Liver (tissue), 9 donors: ENCODE results near the gene PHKG2. TPM values are rescaled to one million over a fixed set of nuclear protein-coding genes. Genes with fewer than 3 reads are reported as not detected.

Source experiments
- DNase-seq: peaks from one replicate; pipeline ENCODE4 v3.0.0-alpha.2; 2017; ENCODE audit warnings: low spot score
- H3K27ac ChIP-seq, 2 donors: one replicate each; pipeline ENCODE4 v1.7.0; 2013; ENCODE audit warnings: inconsistent platforms in 2 of 2, low read length in 2 of 2, control low read depth in 1 of 2, low read depth in 1 of 2, mild to moderate bottlenecking in 1 of 2
- H3K27me3 ChIP-seq, 4 donors: one replicate each; pipeline versions ENCODE4 v1.6.1 to v1.7.0; 2013; ENCODE audit warnings: low read length in 3 of 4, inconsistent platforms in 1 of 4, mild to moderate bottlenecking in 1 of 4, moderate library complexity in 1 of 4; ENCODE audit not compliant: control insufficient read depth in 4 of 4, insufficient read depth in 4 of 4
- H3K36me3 ChIP-seq, 4 donors: one replicate each; pipeline versions ENCODE4 v1.6.1 to v1.7.0; 2013; ENCODE audit warnings: low read length in 3 of 4, mild to moderate bottlenecking in 3 of 4, low read depth in 1 of 4, moderate library complexity in 1 of 4; ENCODE audit not compliant: control insufficient read depth in 4 of 4, insufficient read depth in 3 of 4
- H3K4me1 ChIP-seq, 4 donors: one replicate each; pipeline versions ENCODE4 v1.6.1 to v1.7.0; 2013; ENCODE audit warnings: low read length in 3 of 4, mild to moderate bottlenecking in 3 of 4, moderate library complexity in 1 of 4; ENCODE audit not compliant: control insufficient read depth in 4 of 4, insufficient read depth in 4 of 4
- H3K4me3 ChIP-seq, 3 donors: one replicate each; pipeline versions ENCODE4 v1.6.1 to v1.7.0; 2013; ENCODE audit warnings: low read length in 3 of 3, control low read depth in 1 of 3, low read depth in 1 of 3, mild to moderate bottlenecking in 1 of 3
- H3K9ac ChIP-seq, 2 donors: one replicate each; pipeline ENCODE4 v1.7.0; 2013; ENCODE audit warnings: low read length in 2 of 2, mild to moderate bottlenecking in 2 of 2, moderate library complexity in 2 of 2, control low read depth in 1 of 2, low read depth in 1 of 2
- H3K9me3 ChIP-seq, 4 donors: one replicate each; pipeline versions ENCODE4 v1.6.1 to v1.7.0; 2013; ENCODE audit warnings: low read length in 3 of 4; ENCODE audit not compliant: control insufficient read depth in 4 of 4
- EGR1 ChIP-seq, 2 donors: IDR thresholded peaks; 2 replicates each; pipeline ENCODE4 v1.6.1; 2016 to 2018; ENCODE audit warnings: antibody characterized with exemption in 2 of 2, low read depth in 2 of 2
- FOXA1 ChIP-seq: IDR thresholded peaks from 2 replicates; pipeline ENCODE4 v1.6.1; 2016; ENCODE audit warnings: antibody characterized with exemption
- FOXA2 ChIP-seq: IDR thresholded peaks from 2 replicates; pipeline ENCODE4 v1.6.1; 2016; ENCODE audit warnings: antibody characterized with exemption
- GABPA ChIP-seq, 2 donors: IDR thresholded peaks in 1 of 2; conservative IDR thresholded peaks in 1 of 2; 2 replicates each; pipeline ENCODE4 v1.6.1; 2016; ENCODE audit warnings: antibody characterized with exemption in 2 of 2, mild to moderate bottlenecking in 1 of 2, moderate library complexity in 1 of 2
- HNF4A ChIP-seq, 2 donors: conservative IDR thresholded peaks; 2 replicates each; pipeline ENCODE4 v1.6.1; 2016; ENCODE audit warnings: antibody characterized with exemption in 2 of 2, mild to moderate bottlenecking in 2 of 2
- HNF4G ChIP-seq: IDR thresholded peaks from 2 replicates; pipeline ENCODE4 v1.6.1; 2016; ENCODE audit warnings: antibody characterized with exemption
- MAX ChIP-seq: IDR thresholded peaks from 2 replicates; pipeline ENCODE4 v1.6.1; 2016; ENCODE audit warnings: antibody characterized with exemption
- NR2F2 ChIP-seq: IDR thresholded peaks from 2 replicates; pipeline ENCODE4 v1.6.1; 2016; ENCODE audit warnings: antibody characterized with exemption
- RAD21 ChIP-seq, 2 donors: IDR thresholded peaks; 2 replicates each; pipeline ENCODE4 v1.6.1; 2016; ENCODE audit warnings: antibody characterized with exemption in 2 of 2, mild to moderate bottlenecking in 2 of 2
- REST ChIP-seq: IDR thresholded peaks from 2 replicates; pipeline ENCODE4 v1.6.1; 2016; ENCODE audit warnings: antibody characterized with exemption, mild to moderate bottlenecking
- RXRA ChIP-seq, 2 donors: IDR thresholded peaks; 2 replicates each; pipeline ENCODE4 v1.6.1; 2017 to 2018; ENCODE audit warnings: antibody characterized with exemption in 2 of 2, mild to moderate bottlenecking in 1 of 2
- SP1 ChIP-seq: IDR thresholded peaks from 2 replicates; pipeline ENCODE4 v1.6.1; 2018; ENCODE audit warnings: antibody characterized with exemption, mild to moderate bottlenecking
- TAF1 ChIP-seq: conservative IDR thresholded peaks from 2 replicates; pipeline ENCODE4 v1.6.1; 2016; ENCODE audit warnings: antibody characterized with exemption, mild to moderate bottlenecking
- YY1 ChIP-seq: IDR thresholded peaks from 2 replicates; pipeline ENCODE4 v1.6.1; 2016; ENCODE audit warnings: antibody characterized with exemption, mild to moderate bottlenecking
- WGBS: extraction: QIAGEN DNeasy Blood & Tissue Kit; methylation state at CpG from one replicate; pipeline ENCODE4 v1.1.7; 2013; 5-methylcytosine and 5-hydroxymethylcytosine counted together
- polyA plus RNA-seq, 2 donors: library from polyadenylated mRNA; stranded (reverse) in 1 of 2; unstranded in 1 of 2; fragments of 200-250 nt in 1 of 2; fragments of >200 nt in 1 of 2; fragmentation: Nextera tagmentation in 1 of 2; extraction: Ambion mirVana in 1 of 2; gene quantifications; one replicate each; pipeline versions ENCODE4 v1.2.1 to v1.2.3, GENCODE V29; 2013 to 2015
- total RNA-seq, 2 donors: library from RNA; depleted of rRNA; stranded (reverse); fragments of >200 nt; gene quantifications; one replicate each; pipeline ENCODE4 v1.2.3, GENCODE V29; 2014
- TF ChIP-seq, protein P1 (sequence below): IDR thresholded peaks from 2 replicates; pipeline ENCODE4 v1.6.1; 2016; ENCODE audit warnings: antibody characterized with exemption
- TF ChIP-seq, protein P2 (sequence below): fragments of 150-350 bp; IDR thresholded peaks from 2 replicates; pipeline ENCODE4 v1.5.1; 2017; ENCODE audit warnings: improper control_type of control experiment, low read depth, low read length; ENCODE audit not compliant: missing input control
- TF ChIP-seq, protein P3 (sequence below): IDR thresholded peaks from 2 replicates; pipeline ENCODE4 v1.6.1; 2016; ENCODE audit warnings: antibody characterized with exemption
- donor health status: healthy.
- donor health status: healthy.
- donor health status: healthy.
- donor health status: healthy.
- donor health status: healthy.

The PHKG2 gene
- total and polyA plus RNA-seq, 4 donors, result 9.2 to 21.2 (median 17.9) TPM

DNA sequence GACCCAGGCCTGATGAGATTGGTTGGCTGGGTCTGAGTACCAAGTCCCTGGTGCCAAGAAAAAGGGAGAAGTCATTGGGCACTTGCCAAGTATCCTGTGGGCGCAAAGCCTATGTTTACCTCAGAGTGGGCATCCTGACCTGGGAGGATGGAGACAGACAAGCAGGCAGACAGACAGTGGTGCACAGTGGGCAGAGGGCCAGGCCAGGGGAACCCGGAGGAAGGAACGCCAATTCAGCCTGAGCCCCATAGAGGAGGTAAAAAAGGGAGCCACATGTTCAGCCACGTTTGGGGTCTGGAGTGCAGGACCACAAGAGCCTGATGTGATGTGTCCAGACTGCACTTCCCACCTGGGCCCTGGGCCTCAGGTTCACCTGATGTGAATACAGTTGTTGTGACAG is 5.4 kb downstream of the PHKG2 start:
- Histone ChIP-seq H3K27ac (no peak overlapping the region), H3K9me3 (no peaks in the 10 kb centered on the region), H3K36me3 (peaks cover 3 to 22% (median 9%) of the 10 kb centered on the region in 4 donors), H3K4me1 (peaks cover 1 to 21% (median 16%) of the 10 kb centered on the region in 4 donors), H3K27me3 (no peaks in the 10 kb centered on the region), H3K9ac (no peak overlapping the region), H3K4me3 (no peak overlapping the region)
- WGBS, result 54% methylated on average over 4 of the region's 4 CpGs
- TF ChIP-seq SP1 (no peak), GABPA (IDR thresholded peaks at IDR 0.05 in 1 of 2, conservative IDR thresholded peaks at IDR 0.05 in 1 of 2) (no peak), TAF1 (no peak), FOXA2 (no peak), YY1 (no peak), RAD21 (IDR thresholded peaks at IDR 0.05) (no peak), REST (no peak), NR2F2 (no peak), EGR1 (IDR thresholded peaks at IDR 0.05; ENCODE audit: low read depth in 2 of 2) (no peak), RXRA (IDR thresholded peaks at IDR 0.05) (no peak), MAX (no peak), HNF4G (no peak), FOXA1 (no peak), HNF4A (conservative IDR thresholded peaks at IDR 0.05) (no peak)
- TF ChIP-seq, protein P1, sequence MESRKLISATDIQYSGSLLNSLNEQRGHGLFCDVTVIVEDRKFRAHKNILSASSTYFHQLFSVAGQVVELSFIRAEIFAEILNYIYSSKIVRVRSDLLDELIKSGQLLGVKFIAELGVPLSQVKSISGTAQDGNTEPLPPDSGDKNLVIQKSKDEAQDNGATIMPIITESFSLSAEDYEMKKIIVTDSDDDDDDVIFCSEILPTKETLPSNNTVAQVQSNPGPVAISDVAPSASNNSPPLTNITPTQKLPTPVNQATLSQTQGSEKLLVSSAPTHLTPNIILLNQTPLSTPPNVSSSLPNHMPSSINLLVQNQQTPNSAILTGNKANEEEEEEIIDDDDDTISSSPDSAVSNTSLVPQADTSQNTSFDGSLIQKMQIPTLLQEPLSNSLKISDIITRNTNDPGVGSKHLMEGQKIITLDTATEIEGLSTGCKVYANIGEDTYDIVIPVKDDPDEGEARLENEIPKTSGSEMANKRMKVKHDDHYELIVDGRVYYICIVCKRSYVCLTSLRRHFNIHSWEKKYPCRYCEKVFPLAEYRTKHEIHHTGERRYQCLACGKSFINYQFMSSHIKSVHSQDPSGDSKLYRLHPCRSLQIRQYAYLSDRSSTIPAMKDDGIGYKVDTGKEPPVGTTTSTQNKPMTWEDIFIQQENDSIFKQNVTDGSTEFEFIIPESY, result no peak
- TF ChIP-seq, protein P2, sequence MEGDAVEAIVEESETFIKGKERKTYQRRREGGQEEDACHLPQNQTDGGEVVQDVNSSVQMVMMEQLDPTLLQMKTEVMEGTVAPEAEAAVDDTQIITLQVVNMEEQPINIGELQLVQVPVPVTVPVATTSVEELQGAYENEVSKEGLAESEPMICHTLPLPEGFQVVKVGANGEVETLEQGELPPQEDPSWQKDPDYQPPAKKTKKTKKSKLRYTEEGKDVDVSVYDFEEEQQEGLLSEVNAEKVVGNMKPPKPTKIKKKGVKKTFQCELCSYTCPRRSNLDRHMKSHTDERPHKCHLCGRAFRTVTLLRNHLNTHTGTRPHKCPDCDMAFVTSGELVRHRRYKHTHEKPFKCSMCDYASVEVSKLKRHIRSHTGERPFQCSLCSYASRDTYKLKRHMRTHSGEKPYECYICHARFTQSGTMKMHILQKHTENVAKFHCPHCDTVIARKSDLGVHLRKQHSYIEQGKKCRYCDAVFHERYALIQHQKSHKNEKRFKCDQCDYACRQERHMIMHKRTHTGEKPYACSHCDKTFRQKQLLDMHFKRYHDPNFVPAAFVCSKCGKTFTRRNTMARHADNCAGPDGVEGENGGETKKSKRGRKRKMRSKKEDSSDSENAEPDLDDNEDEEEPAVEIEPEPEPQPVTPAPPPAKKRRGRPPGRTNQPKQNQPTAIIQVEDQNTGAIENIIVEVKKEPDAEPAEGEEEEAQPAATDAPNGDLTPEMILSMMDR, result no peak
- TF ChIP-seq, protein P3, sequence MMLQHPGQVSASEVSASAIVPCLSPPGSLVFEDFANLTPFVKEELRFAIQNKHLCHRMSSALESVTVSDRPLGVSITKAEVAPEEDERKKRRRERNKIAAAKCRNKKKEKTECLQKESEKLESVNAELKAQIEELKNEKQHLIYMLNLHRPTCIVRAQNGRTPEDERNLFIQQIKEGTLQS, result no peak
- no peak for DNase-seq
